ENCODE results near the gene COL18A1.

Gene COL18A1

GRCh38 chr21:45372732-45373355 lies 32.1 kb upstream of the COL18A1 start:
- DNase-seq (ENCODE audit: low spot score), result no peak
- peak overlapping the region; percentile 13 for H3K27ac ChIP-seq (ENCODE audit: poor library complexity, severe bottlenecking)
- ATAC-seq (ENCODE audit: low read depth), result peak; percentile 97
- H3K4me3 ChIP-seq (ENCODE audit: severe bottlenecking), result no peak overlapping the region
- no peaks in the 10 kb centered on the region for H3K9me3 ChIP-seq (ENCODE audit: severe bottlenecking)
- TF ChIP-seq CTCF (IDR thresholded peaks at IDR 0.05; ENCODE audit: poor library complexity, severe bottlenecking), result no peak
- peaks cover 12% of the 10 kb centered on the region for H3K4me1 ChIP-seq (ENCODE audit: insufficient read depth, poor library complexity, severe bottlenecking)
- no peaks in the 10 kb centered on the region for H3K36me3 ChIP-seq (ENCODE audit: low read depth)
- no peaks in the 10 kb centered on the region for H3K27me3 ChIP-seq (ENCODE audit: insufficient read depth, poor library complexity, severe bottlenecking)

GRCh38 chr21:45373991-45374816 lies 30.8 kb upstream of the COL18A1 start:
- Histone ChIP-seq H3K27me3 (ENCODE audit: insufficient read depth, poor library complexity, severe bottlenecking) (no peaks in the 10 kb centered on the region), H3K4me1 (ENCODE audit: insufficient read depth, poor library complexity, severe bottlenecking) (peaks cover 12% of the 10 kb centered on the region), H3K36me3 (ENCODE audit: low read depth) (no peaks in the 10 kb centered on the region), H3K9me3 (ENCODE audit: severe bottlenecking) (no peaks in the 10 kb centered on the region), H3K27ac (ENCODE audit: poor library complexity, severe bottlenecking) (no peak overlapping the region), H3K4me3 (ENCODE audit: severe bottlenecking) (no peak overlapping the region)
- no peak for TF ChIP-seq CTCF (IDR thresholded peaks at IDR 0.05; ENCODE audit: poor library complexity, severe bottlenecking)
- ATAC-seq (ENCODE audit: low read depth) (no peak), DNase-seq (ENCODE audit: low spot score) (peak; percentile 46)

GRCh38 chr21:45374826-45375455 lies 30.0 kb upstream of the COL18A1 start:
- no peak for TF ChIP-seq CTCF (IDR thresholded peaks at IDR 0.05; ENCODE audit: poor library complexity, severe bottlenecking)
- H3K4me3 ChIP-seq (ENCODE audit: severe bottlenecking), result no peak overlapping the region
- no peaks in the 10 kb centered on the region for H3K36me3 ChIP-seq (ENCODE audit: low read depth)
- no peaks in the 10 kb centered on the region for H3K9me3 ChIP-seq (ENCODE audit: severe bottlenecking)
- no peak overlapping the region for H3K27ac ChIP-seq (ENCODE audit: poor library complexity, severe bottlenecking)
- ATAC-seq (ENCODE audit: low read depth), result no peak
- no peaks in the 10 kb centered on the region for H3K27me3 ChIP-seq (ENCODE audit: insufficient read depth, poor library complexity, severe bottlenecking)
- peaks cover 12% of the 10 kb centered on the region for H3K4me1 ChIP-seq (ENCODE audit: insufficient read depth, poor library complexity, severe bottlenecking)
- DNase-seq (ENCODE audit: low spot score), result peak; percentile 45

- Histone ChIP-seq H3K9me3 (ENCODE audit: severe bottlenecking) (no peaks in the 10 kb centered on the region), H3K4me3 (ENCODE audit: severe bottlenecking) (no peak overlapping the region), H3K27me3 (ENCODE audit: insufficient read depth, poor library complexity, severe bottlenecking) (no peaks in the 10 kb centered on the region), H3K36me3 (ENCODE audit: low read depth) (no peaks in the 10 kb centered on the region), H3K27ac (ENCODE audit: poor library complexity, severe bottlenecking) (no peak overlapping the region), H3K4me1 (ENCODE audit: insufficient read depth, poor library complexity, severe bottlenecking) (peaks cover 12% of the 10 kb centered on the region)
- ATAC-seq (ENCODE audit: low read depth) (no peak), DNase-seq (ENCODE audit: low spot score) (peak; percentile 43)
- TF ChIP-seq CTCF (IDR thresholded peaks at IDR 0.05; ENCODE audit: poor library complexity, severe bottlenecking), result no peak
These were observed 28.3 kb upstream of the COL18A1 start for GRCh38 chr21:45376459-45377324.
